Endodermal cell (in vitro differentiated cells): ENCODE results near the gene CD300E. TPM values are rescaled to one million over a fixed set of nuclear protein-coding genes. Genes with fewer than 3 reads are reported as not detected.

ENCODE experiments used
- DNase-seq: peaks from one replicate; pipeline ENCODE4 v3.0.0-alpha.2; 2017
- H3K27ac ChIP-seq: 2 replicates; pipeline ENCODE4 v1.5.1; 2013; ENCODE audit warnings: mild to moderate bottlenecking, low read depth, low read length, moderate library complexity
- H3K27me3 ChIP-seq: 2 replicates; pipeline ENCODE4 v1.6.1; 2013; ENCODE audit warnings: mild to moderate bottlenecking, low read length, moderate library complexity; ENCODE audit not compliant: insufficient read depth, control insufficient read depth, poor library complexity, severe bottlenecking
- H3K36me3 ChIP-seq: 2 replicates; pipeline ENCODE4 v1.7.0; 2013; ENCODE audit warnings: mild to moderate bottlenecking, low read length, moderate library complexity; ENCODE audit not compliant: control insufficient read depth, insufficient read depth
- H3K4me1 ChIP-seq: one replicate; pipeline ENCODE4 v1.7.0; 2013; ENCODE audit warnings: low read length; ENCODE audit not compliant: control insufficient read depth, insufficient read depth
- H3K4me3 ChIP-seq: 2 replicates; pipeline ENCODE4 v1.5.1; 2013; ENCODE audit warnings: mild to moderate bottlenecking, low read length, moderate library complexity
- H3K9ac ChIP-seq: 2 replicates; pipeline ENCODE4 v1.6.1; 2013; ENCODE audit warnings: mild to moderate bottlenecking, low read length, moderate library complexity; ENCODE audit not compliant: poor library complexity, severe bottlenecking; ENCODE audit errors: extremely low read depth
- H3K9me3 ChIP-seq: 2 replicates; pipeline ENCODE4 v1.6.1; 2013; ENCODE audit warnings: mild to moderate bottlenecking, low read length, moderate library complexity; ENCODE audit not compliant: control insufficient read depth
- H3K27ac Mint-ChIP-seq: 2 replicates; pipeline ENCODE4 v1.8.0; 2020; ENCODE audit warnings: mixed read lengths
- H3K27me3 Mint-ChIP-seq: 2 replicates; pipeline ENCODE4 v1.8.0; 2021; ENCODE audit warnings: mild to moderate bottlenecking, mixed read lengths; ENCODE audit not compliant: insufficient read depth
- H3K36me3 Mint-ChIP-seq: 2 replicates; pipeline ENCODE4 v1.8.0; 2020; ENCODE audit warnings: low read depth, mixed read lengths
- H3K4me1 Mint-ChIP-seq: 2 replicates; pipeline ENCODE4 v1.8.0; 2020; ENCODE audit warnings: mixed read lengths
- H3K4me3 Mint-ChIP-seq: 2 replicates; pipeline ENCODE4 v1.8.0; 2020; ENCODE audit warnings: mild to moderate bottlenecking, moderate library complexity, mixed read lengths
- H3K9me3 Mint-ChIP-seq: 2 replicates; pipeline ENCODE4 v1.8.0; 2020; ENCODE audit warnings: mild to moderate bottlenecking, mixed read lengths
- CTCF ChIP-seq: fragments of 200-600 bp; sonication (generic); conservative IDR thresholded peaks from 2 replicates; pipeline ENCODE4 v1.5.0; 2021; ENCODE audit warnings: antibody characterized with exemption, mild to moderate bottlenecking
- WGBS, 2 experiments: methylation state at CpG; one replicate each; pipeline versions ENCODE4 v1.1.5 to v1.1.7; 2013; ENCODE audit warnings: missing lambda C conversion rate in 2 of 2, mixed read lengths in 1 of 2; ENCODE audit not compliant: insufficient coverage in 1 of 2, insufficient read length in 1 of 2; 5-methylcytosine and 5-hydroxymethylcytosine counted together
- total RNA-seq, 2 donors: library from RNA; stranded (reverse); fragmentation: NEBNext Ultra II Directional in 1 of 2; extraction: Animal tissue kit (Norgen Biotek cat#: 25700) in 1 of 2; gene quantifications; 2 replicates in 1 of 2; 3 replicates in 1 of 2; pipeline ENCODE4 v1.2.1, GENCODE V29; 2021

CD300E gene
- total RNA-seq, 2 donors from 2014 or later: 0.75 to 1.5 TPM

GRCh38 chr17:74571621-74572270 is 51.8 kb downstream of the CD300E start:
- Histone ChIP-seq H3K27me3 (peaks cover 74% of the 10 kb centered on the region), H3K9ac (no peak overlapping the region), H3K27ac (no peak overlapping the region), H3K9me3 (no peaks in the 10 kb centered on the region), H3K4me1 (peaks cover 4% of the 10 kb centered on the region), H3K36me3 (no peaks in the 10 kb centered on the region), H3K4me3 (no peak overlapping the region)
- Mint-ChIP-seq H3K36me3 (no peaks in the 10 kb centered on the region), H3K4me3 (no peak overlapping the region), H3K9me3 (no peaks in the 10 kb centered on the region), H3K27ac (no peak overlapping the region), H3K27me3 (peaks cover 57% of the 10 kb centered on the region), H3K4me1 (peaks cover 7% of the 10 kb centered on the region)
- 84 to 87% methylated on average over 3 to 4 of the region's 4 CpGs for WGBS, 2 experiments
- no peak for DNase-seq
- no peak for TF ChIP-seq CTCF

- Mint-ChIP-seq H3K9me3 (no peaks in the 10 kb centered on the region), H3K36me3 (no peaks in the 10 kb centered on the region), H3K4me3 (no peak overlapping the region), H3K4me1 (peaks cover 9% of the 10 kb centered on the region), H3K27me3 (peaks cover 41% of the 10 kb centered on the region), H3K27ac (no peak overlapping the region)
- no peak overlapping the region for H3K27ac ChIP-seq
- WGBS, 2 experiments: 85 to 87% methylated on average over 29 to 32 of the region's 32 CpGs
- no peaks in the 10 kb centered on the region for H3K9me3 ChIP-seq
- H3K4me1 ChIP-seq: peaks cover 4% of the 10 kb centered on the region
- peak; percentile 72 for DNase-seq
- no peak for TF ChIP-seq CTCF
- H3K4me3 ChIP-seq: no peak overlapping the region
- H3K9ac ChIP-seq: no peak overlapping the region
- no peaks in the 10 kb centered on the region for H3K36me3 ChIP-seq
- H3K27me3 ChIP-seq: peaks cover 59% of the 10 kb centered on the region
Observed at GRCh38 chr17:74569020-74570003, 54.2 kb downstream of the CD300E start.

DNA sequence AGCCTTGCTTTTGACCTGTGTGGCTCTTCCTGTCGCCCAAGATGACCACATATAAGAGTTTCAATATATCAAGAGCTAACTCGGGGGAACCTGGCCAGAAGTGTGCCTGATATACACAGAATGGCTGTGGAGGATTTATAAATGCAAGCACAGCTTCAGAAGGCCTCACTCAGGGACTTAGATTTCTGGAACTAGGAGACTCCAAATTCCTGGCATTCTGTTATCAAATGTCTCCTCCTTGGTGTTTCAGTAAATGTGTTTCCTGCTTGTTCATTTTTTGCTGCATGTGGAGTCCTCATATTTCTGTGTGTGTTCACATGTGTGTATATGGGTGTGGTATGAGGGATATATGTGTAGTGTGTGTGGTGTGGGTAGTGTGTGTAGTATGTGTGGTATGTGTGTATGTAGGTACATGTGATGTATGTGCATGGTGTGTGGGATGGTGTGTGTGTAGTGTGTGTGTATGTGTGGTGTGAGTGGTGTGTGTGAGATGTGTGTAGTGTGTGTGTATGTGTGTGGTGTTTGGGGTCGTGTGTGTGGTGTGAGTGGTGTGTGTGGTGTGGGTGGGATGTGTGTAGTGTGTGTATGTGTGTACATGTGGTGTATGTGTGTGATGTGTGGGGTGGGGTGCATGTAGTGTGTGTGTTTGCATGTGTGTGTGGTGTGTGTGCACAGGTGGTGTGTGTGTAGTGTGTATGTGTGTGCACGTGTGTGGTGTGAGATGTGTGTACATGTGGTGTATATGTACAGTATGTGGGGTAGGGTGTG is 55.2 kb downstream of the CD300E start:
- no peak for TF ChIP-seq CTCF
- peaks cover 49% of the 10 kb centered on the region for H3K27me3 ChIP-seq
- no peak overlapping the region for H3K4me3 ChIP-seq
- H3K27ac ChIP-seq: no peak overlapping the region
- H3K36me3 Mint-ChIP-seq: no peaks in the 10 kb centered on the region
- no peaks in the 10 kb centered on the region for H3K36me3 ChIP-seq
- no peaks in the 10 kb centered on the region for H3K9me3 Mint-ChIP-seq
- H3K27ac Mint-ChIP-seq: no peak overlapping the region
- H3K9me3 ChIP-seq: no peaks in the 10 kb centered on the region
- H3K9ac ChIP-seq: no peak overlapping the region
- H3K27me3 Mint-ChIP-seq: peaks cover 36% of the 10 kb centered on the region
- peaks cover 9% of the 10 kb centered on the region for H3K4me1 Mint-ChIP-seq
- H3K4me1 ChIP-seq: peaks cover 4% of the 10 kb centered on the region
- H3K4me3 Mint-ChIP-seq: no peak overlapping the region
- WGBS, 2 experiments: 89 to 96% methylated on average over 3 to 4 of the region's 4 CpGs
- no peak for DNase-seq
